NT2/D1 (cell line): ENCODE measurements around the gene HBD.

ENCODE experiments used
- SUZ12 ChIP-seq: IDR thresholded peaks from 2 replicates; pipeline ENCODE4 v1.6.1; 2011; ENCODE audit not compliant: insufficient read length, insufficient read depth; ENCODE audit errors: extremely low read depth
- YY1 ChIP-seq: IDR thresholded peaks from 2 replicates; pipeline ENCODE4 v1.6.1; 2011; ENCODE audit not compliant: insufficient read length, insufficient read depth
- ZNF274 ChIP-seq: IDR thresholded peaks from 2 replicates; pipeline ENCODE4 v1.6.1; 2011; ENCODE audit warnings: mild to moderate bottlenecking, low read depth, low read length

DNA sequence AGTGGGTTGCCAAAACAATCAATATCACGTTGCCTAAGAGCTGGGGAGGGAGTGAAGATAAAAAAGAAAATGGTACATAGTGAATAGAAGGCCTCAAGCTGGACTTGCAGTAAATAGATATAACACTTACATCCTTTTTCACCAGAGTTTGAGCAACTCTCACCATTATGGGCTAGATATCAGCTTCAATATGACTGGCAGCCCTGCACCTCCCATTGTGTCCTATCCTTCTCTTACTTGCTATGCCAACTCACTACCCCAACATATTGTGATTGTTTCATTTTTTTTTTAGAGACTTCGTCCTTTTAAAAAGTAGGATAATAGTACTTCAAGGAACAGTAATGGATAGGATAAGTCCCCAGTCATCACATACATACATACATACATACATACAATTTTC lies 7.9 kb upstream of the HBD start:
- TF ChIP-seq YY1 (no peak), ZNF274 (no peak), SUZ12 (no peak)
